Activated naive CD8-positive, alpha-beta T cell treated with anti-CD3 and anti-CD28 coated beads, Interleukin-2, amount 10 ng/mL, durations not matched to agents 7 days and 5 days (primary cell): ENCODE results near the gene NTF3. TPM values are rescaled to one million over a fixed set of nuclear protein-coding genes. Genes with fewer than 3 reads are reported as not detected.

ENCODE experiments used
- ATAC-seq: fragments of 150-1000 bp; cut with Tn5 transposase; one replicate; pipeline ENCODE4 v1.10.0; 2021; ENCODE audit warnings: low read depth, moderate library complexity
- POLR2A ChIA-PET: fragments of 350-600 bp; sonication (Branson Sonifier 250); formaldehyde crosslinking; loops from one replicate; lab custom pipeline; 2021; ENCODE audit warnings: antibody characterized with exemption; lab: Charles Lee
- DNase-seq: peaks from one replicate; pipeline ENCODE4 v3.0.0; 2021
- H3K27ac Mint-ChIP-seq: one replicate; pipeline ENCODE4 v1.8.0; 2022; ENCODE audit warnings: mild to moderate bottlenecking, mixed read lengths
- H3K27me3 Mint-ChIP-seq: one replicate; pipeline ENCODE4 v1.8.0; 2022; ENCODE audit warnings: mild to moderate bottlenecking, moderate library complexity, mixed read lengths
- H3K36me3 Mint-ChIP-seq: one replicate; pipeline ENCODE4 v1.8.0; 2021; ENCODE audit warnings: mild to moderate bottlenecking, mixed read lengths
- H3K4me1 Mint-ChIP-seq: one replicate; pipeline ENCODE4 v1.8.0; 2021; ENCODE audit warnings: mixed read lengths
- H3K4me3 Mint-ChIP-seq: one replicate; pipeline ENCODE4 v1.8.0; 2022; ENCODE audit warnings: mild to moderate bottlenecking, moderate library complexity, mixed read lengths
- H3K9me3 Mint-ChIP-seq: one replicate; pipeline ENCODE4 v1.8.0; 2021; ENCODE audit warnings: mixed read lengths
- total RNA-seq, 2 experiments: library from RNA; stranded (reverse); gene quantifications; one replicate each; pipeline ENCODE4 v1.2.3, GENCODE V29; 2021

The NTF3 gene
- total RNA-seq, 2 experiments from 2014 or later, result not detected

DNA sequence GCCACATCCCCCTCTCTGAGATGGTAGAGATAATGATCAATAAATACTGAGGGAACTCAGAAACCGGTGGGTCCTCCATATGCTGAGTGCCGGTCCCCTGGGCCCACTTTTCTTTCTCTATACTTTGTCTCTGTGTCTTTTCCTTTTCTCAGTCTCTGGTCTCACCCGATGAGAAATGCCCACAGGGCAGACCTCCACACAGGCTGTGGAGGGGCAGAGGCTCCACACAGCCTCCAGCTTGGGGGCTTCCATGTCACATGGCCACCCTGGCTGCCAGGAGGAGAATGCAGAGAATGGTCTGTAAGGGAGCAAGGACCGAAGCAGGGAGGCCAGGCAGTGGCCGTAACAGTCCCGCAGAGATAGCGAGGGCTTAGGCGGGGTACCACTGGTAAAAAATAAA is 105.9 kb downstream of the NTF3 start:
- POLR2A ChIA-PET, result no interaction called here
- Mint-ChIP-seq H3K4me3 (no peak overlapping the region), H3K9me3 (peaks cover 3% of the 10 kb centered on the region)

More for the DNA sequence above, 105.9 kb downstream of the NTF3 start:
- no peak overlapping the region for H3K27ac Mint-ChIP-seq
- H3K27me3 Mint-ChIP-seq, result peaks cover 5% of the 10 kb centered on the region
- no peak for ATAC-seq
- no peak for DNase-seq
- H3K4me1 Mint-ChIP-seq, result no peaks in the 10 kb centered on the region
- H3K36me3 Mint-ChIP-seq, result no peaks in the 10 kb centered on the region
